HCT116 (cell line): Measurements from ENCODE around the gene FARP1. TPM values are rescaled to one million over a fixed set of nuclear protein-coding genes. Genes with fewer than 3 reads are reported as not detected.

Experiments
- ATAC-seq: fragments of 200-7000 bp; cut with Tn5 transposase; 2 replicates; pipeline ENCODE4 v1.9.1; 2020; ENCODE audit warnings: mild to moderate bottlenecking, moderate library complexity
- BruUV-seq: library from RNA; stranded (reverse); fragments of 400-500 nt; replicated peaks from 2 replicates; lab custom pipeline; 2021; lab: Mats Ljungman, UMichigan
- CTCF ChIA-PET: fragments of 300-600 bp; sonication (Branson Sonifier 250); formaldehyde crosslinking; loops from one replicate; lab custom pipeline; 2021; ENCODE audit warnings: antibody characterized with exemption; lab: Charles Lee
- POLR2A ChIA-PET: fragments of 300-600, 350-600 bp; sonication (Branson Sonifier 250); formaldehyde crosslinking; loops from one replicate; lab custom pipeline; 2021; ENCODE audit warnings: antibody characterized with exemption; lab: Charles Lee
- RAD21 ChIA-PET, 2 experiments: fragments of 300-600 bp; sonication (Branson Sonifier 250); formaldehyde crosslinking; loops; one replicate each; lab custom pipeline; 2023; ENCODE audit warnings: low total read pairs in 2 of 2; ENCODE audit not compliant: uncharacterized antibody in 2 of 2, unreplicated experiment in 2 of 2, low non-redundant PET in 1 of 2; lab: Charles Lee
- DNase-seq: peaks from one replicate; pipeline ENCODE4 v3.0.0-alpha.2; 2010; ENCODE audit warnings: low read depth, low spot score
- H2AFZ ChIP-seq: fragments of 200-600 bp; shearing (Covaris generic), sonication (generic); 2 replicates; pipeline ENCODE4 v1.6.1; 2017; ENCODE audit warnings: low read depth, mixed run types, mixed read lengths, antibody characterized with exemption, low read length; ENCODE audit not compliant: poor library complexity, severe bottlenecking
- H3K27ac ChIP-seq: 2 replicates; pipeline ENCODE4 v1.5.1; 2012; ENCODE audit warnings: low read depth, low read length
- H3K27me3 ChIP-seq: fragments of 200-600 bp; sonication (generic); 2 replicates; pipeline ENCODE4 v1.6.1; 2016; ENCODE audit warnings: mixed run types, low read length, mixed read lengths; ENCODE audit not compliant: insufficient read depth
- H3K36me3 ChIP-seq, 2 experiments: fragments of 200-500 bp in 1 of 2; fragments of 200-600 bp in 1 of 2; sonication (Bioruptor generic) in 1 of 2; sonication (generic) in 1 of 2; 2 replicates each; pipeline versions ENCODE4 v1.5.1 to v1.6.1; 2014 to 2016; ENCODE audit warnings: low read length in 2 of 2, inconsistent platforms in 1 of 2, mixed read lengths in 1 of 2, mixed run types in 1 of 2; ENCODE audit not compliant: insufficient read depth in 2 of 2, control insufficient read depth in 1 of 2
- H3K4me1 ChIP-seq, 2 experiments: fragments of 200-600 bp in 1 of 2; sonication (generic) in 1 of 2; 2 replicates each; pipeline versions ENCODE4 v1.5.1 to v1.6.1; 2012 to 2017; ENCODE audit warnings: low read length in 2 of 2, inconsistent platforms in 1 of 2, mild to moderate bottlenecking in 1 of 2, mixed read lengths in 1 of 2, mixed run types in 1 of 2, moderate library complexity in 1 of 2; ENCODE audit not compliant: insufficient read depth in 2 of 2, control insufficient read depth in 1 of 2
- H3K4me2 ChIP-seq: fragments of 200-600 bp; sonication (generic); 2 replicates; pipeline ENCODE4 v1.6.1; 2017; ENCODE audit warnings: mixed run types, low read length, mixed read lengths
- H3K4me3 ChIP-seq, 2 experiments: fragments of 200-600 bp in 1 of 2; sonication (generic) in 1 of 2; replicated peaks in 1 of 2; 2 replicates each; pipeline ENCODE4 v1.5.1; 2011 to 2016; ENCODE audit warnings: low read length in 2 of 2, control low read depth in 1 of 2, low read depth in 1 of 2, mild to moderate bottlenecking in 1 of 2, mixed read lengths in 1 of 2, mixed run types in 1 of 2
- H3K79me2 ChIP-seq: fragments of 200-600 bp; sonication (generic); 2 replicates; pipeline ENCODE4 v1.6.1; 2017; ENCODE audit warnings: mild to moderate bottlenecking, mixed run types, low read length, moderate library complexity, mixed read lengths; ENCODE audit not compliant: insufficient read depth
- H3K9ac ChIP-seq: fragments of 200-600 bp; sonication (generic); 2 replicates; pipeline ENCODE4 v1.6.1; 2016; ENCODE audit warnings: low read length, mixed read lengths
- H3K9me2 ChIP-seq: fragments of 200-600 bp; sonication (generic), shearing (Covaris generic); 2 replicates; pipeline ENCODE4 v1.6.1; 2017; ENCODE audit warnings: mixed run types, mild to moderate bottlenecking, moderate library complexity; ENCODE audit not compliant: insufficient read depth
- H3K9me3 ChIP-seq, 2 experiments: fragments of 200-500 bp in 1 of 2; fragments of 200-600 bp in 1 of 2; sonication (Bioruptor generic) in 1 of 2; sonication (generic) in 1 of 2; 2 replicates each; pipeline ENCODE4 v1.6.1; 2014 to 2017; ENCODE audit warnings: low read length in 2 of 2, mixed read lengths in 2 of 2, inconsistent platforms in 1 of 2, low read depth in 1 of 2, mild to moderate bottlenecking in 1 of 2, mixed run types in 1 of 2, moderate library complexity in 1 of 2; ENCODE audit not compliant: control insufficient read depth in 1 of 2, insufficient read depth in 1 of 2
- H4K20me1 ChIP-seq: fragments of 200-600 bp; sonication (generic), shearing (Covaris generic); 2 replicates; pipeline ENCODE4 v1.6.1; 2017; ENCODE audit warnings: mixed run types, mild to moderate bottlenecking, moderate library complexity; ENCODE audit not compliant: insufficient read depth
- ATF3 ChIP-seq: IDR thresholded peaks from 2 replicates; pipeline ENCODE4 v1.6.1; 2012
- CTCF ChIP-seq, 3 experiments: fragments of 200-600 bp in 1 of 3; sonication (generic) in 1 of 3; IDR thresholded peaks in 2 of 3; conservative IDR thresholded peaks in 1 of 3; 2 replicates each; pipeline ENCODE4 v1.5.1; 2012 to 2017; ENCODE audit warnings: low read depth in 2 of 3, low read length in 2 of 3, antibody characterized with exemption in 1 of 3, borderline replicate concordance in 1 of 3, control low read depth in 1 of 3, mild to moderate bottlenecking in 1 of 3, mixed read lengths in 1 of 3, mixed run types in 1 of 3, moderate library complexity in 1 of 3; ENCODE audit not compliant: insufficient read depth in 1 of 3
- EGR1 ChIP-seq: IDR thresholded peaks from 2 replicates; pipeline ENCODE4 v1.6.1; 2012; ENCODE audit warnings: low read depth
- ELF1 ChIP-seq: IDR thresholded peaks from 2 replicates; pipeline ENCODE4 v1.6.1; 2012; ENCODE audit warnings: low read depth, borderline replicate concordance
- EZH2phosphoT487 ChIP-seq: fragments of 200-600 bp; IDR thresholded peaks from 2 replicates; pipeline ENCODE4 v1.6.1; 2018; ENCODE audit warnings: antibody characterized with exemption, borderline replicate concordance
- FOSL1 ChIP-seq: IDR thresholded peaks from 2 replicates; pipeline ENCODE4 v1.6.1; 2012; ENCODE audit warnings: low read depth
- JUND ChIP-seq: IDR thresholded peaks from 2 replicates; pipeline ENCODE4 v1.6.1; 2012
- MAX ChIP-seq: IDR thresholded peaks from 2 replicates; pipeline ENCODE4 v1.6.1; 2012
- POLR2A ChIP-seq: IDR thresholded peaks from 2 replicates; pipeline ENCODE4 v1.7.0; 2011; ENCODE audit warnings: borderline replicate concordance; ENCODE audit not compliant: insufficient read depth, insufficient read length; ENCODE audit errors: extremely low read depth
- POLR2AphosphoS5 ChIP-seq: IDR thresholded peaks from 2 replicates; pipeline ENCODE4 v1.6.1; 2011; ENCODE audit warnings: mild to moderate bottlenecking, low read depth, low read length, moderate library complexity
- RAD21 ChIP-seq: IDR thresholded peaks from 2 replicates; pipeline ENCODE4 v1.6.1; 2012; ENCODE audit warnings: low read depth, mild to moderate bottlenecking
- REST ChIP-seq: IDR thresholded peaks from 2 replicates; pipeline ENCODE4 v1.6.1; 2012; ENCODE audit warnings: low read depth
- SIN3A ChIP-seq: IDR thresholded peaks from 2 replicates; pipeline ENCODE4 v1.6.1; 2012; ENCODE audit warnings: low read depth
- SP1 ChIP-seq: IDR thresholded peaks from 2 replicates; pipeline ENCODE4 v1.6.1; 2012; ENCODE audit warnings: low read depth
- SRF ChIP-seq: IDR thresholded peaks from 2 replicates; pipeline ENCODE4 v1.6.1; 2012; ENCODE audit warnings: low read depth
- YY1 ChIP-seq: IDR thresholded peaks from 2 replicates; pipeline ENCODE4 v1.6.1; 2011; ENCODE audit warnings: low read length, low read depth, moderate library complexity, mild to moderate bottlenecking; ENCODE audit not compliant: insufficient replicate concordance; ENCODE audit errors: extremely low read depth
- ZFX ChIP-seq: fragments of 450-650 bp; IDR thresholded peaks from 2 replicates; pipeline ENCODE4 v1.6.1; 2017
- ZNF274 ChIP-seq: fragments of 200-500 bp; sonication (Bioruptor generic); IDR thresholded peaks from 2 replicates; pipeline ENCODE4 v1.6.1; 2014; ENCODE audit warnings: mild to moderate bottlenecking, low read depth, low read length, inconsistent platforms
- intact Hi-C: fragments of 100-400 bp; cut with micrococcal nuclease; formaldehyde crosslinking; loops from 2 replicates; pipeline ENCODE4 v1.10.0; 2022
- total RNA-seq: library from RNA; stranded (reverse); gene quantifications from one replicate; pipeline ENCODE4 v1.2.1, GENCODE V29; 2021; ENCODE audit not compliant: unreplicated experiment

FARP1 gene
- total RNA-seq, 1 experiment from 2014 or later, result 30.5 TPM

GRCh38 chr13:98322091-98322718 lies 179.3 kb downstream of the FARP1 start:
- CTCF ChIA-PET, result no interaction called here
- BruUV-seq, result no TSS peak

More at GRCh38 chr13:98322091-98322718, 179.3 kb downstream of the FARP1 start:
- H3K79me2 ChIP-seq, result no peaks in the 10 kb centered on the region
- TF ChIP-seq SIN3A, result no peak
- no peak for TF ChIP-seq EGR1
- no peak for TF ChIP-seq RAD21
- no peak for TF ChIP-seq SP1
- TF ChIP-seq EZH2phosphoT487, result no peak
- no peak for TF ChIP-seq YY1
- no peak for TF ChIP-seq ELF1
- no peak for TF ChIP-seq ZFX
- no peak for TF ChIP-seq POLR2AphosphoS5
- TF ChIP-seq CTCF (IDR thresholded peaks at IDR 0.05 in 2 of 3, conservative IDR thresholded peaks at IDR 0.05 in 1 of 3; ENCODE audit: borderline replicate concordance in 1 of 3, insufficient read depth in 1 of 3, low read depth in 2 of 3, low read length in 2 of 3), result no peak
- no peak for TF ChIP-seq JUND
- no peak for TF ChIP-seq SRF
- TF ChIP-seq REST, result no peak
- TF ChIP-seq ZNF274, result no peak
- no peak for TF ChIP-seq ATF3
- TF ChIP-seq MAX, result no peak
- TF ChIP-seq POLR2A, result no peak
- TF ChIP-seq FOSL1, result no peak
- no peak overlapping the region for H2AFZ ChIP-seq
- intact Hi-C loops, result no loop called here
- no peak for DNase-seq
- H3K4me2 ChIP-seq, result no peak overlapping the region
- H3K36me3 ChIP-seq, result no peaks in the 10 kb centered on the region
- no peak overlapping the region for H3K9ac ChIP-seq
- ATAC-seq, result no peak
- no peaks in the 10 kb centered on the region for H4K20me1 ChIP-seq
- POLR2A ChIA-PET, result no interaction called here
- H3K9me2 ChIP-seq, result no peaks in the 10 kb centered on the region
- H3K9me3 ChIP-seq, result no peaks in the 10 kb centered on the region
- H3K27me3 ChIP-seq, result no peaks in the 10 kb centered on the region
- RAD21 ChIA-PET, result no interaction called here
- H3K27ac ChIP-seq, result no peak overlapping the region
- H3K4me1 ChIP-seq, result no peaks in the 10 kb centered on the region
- no peak overlapping the region for H3K4me3 ChIP-seq
